ENCODE measurements around the gene YTHDF1. TPM values are rescaled to one million over a fixed set of nuclear protein-coding genes. Genes with fewer than 3 reads are reported as not detected.

The YTHDF1 gene
- total and polyA plus RNA-seq, 2 experiments from 2014 or later: 29.5 to 40.0 TPM

- H3K27ac ChIP-seq: no peak overlapping the region
- H3K27me3 ChIP-seq: peaks cover 39% of the 10 kb centered on the region
- H3K36me3 ChIP-seq: no peaks in the 10 kb centered on the region
- no peaks in the 10 kb centered on the region for H3K9me3 ChIP-seq (ENCODE audit: low read depth)
- TF ChIP-seq, protein P1, sequence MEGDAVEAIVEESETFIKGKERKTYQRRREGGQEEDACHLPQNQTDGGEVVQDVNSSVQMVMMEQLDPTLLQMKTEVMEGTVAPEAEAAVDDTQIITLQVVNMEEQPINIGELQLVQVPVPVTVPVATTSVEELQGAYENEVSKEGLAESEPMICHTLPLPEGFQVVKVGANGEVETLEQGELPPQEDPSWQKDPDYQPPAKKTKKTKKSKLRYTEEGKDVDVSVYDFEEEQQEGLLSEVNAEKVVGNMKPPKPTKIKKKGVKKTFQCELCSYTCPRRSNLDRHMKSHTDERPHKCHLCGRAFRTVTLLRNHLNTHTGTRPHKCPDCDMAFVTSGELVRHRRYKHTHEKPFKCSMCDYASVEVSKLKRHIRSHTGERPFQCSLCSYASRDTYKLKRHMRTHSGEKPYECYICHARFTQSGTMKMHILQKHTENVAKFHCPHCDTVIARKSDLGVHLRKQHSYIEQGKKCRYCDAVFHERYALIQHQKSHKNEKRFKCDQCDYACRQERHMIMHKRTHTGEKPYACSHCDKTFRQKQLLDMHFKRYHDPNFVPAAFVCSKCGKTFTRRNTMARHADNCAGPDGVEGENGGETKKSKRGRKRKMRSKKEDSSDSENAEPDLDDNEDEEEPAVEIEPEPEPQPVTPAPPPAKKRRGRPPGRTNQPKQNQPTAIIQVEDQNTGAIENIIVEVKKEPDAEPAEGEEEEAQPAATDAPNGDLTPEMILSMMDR (IDR thresholded peaks at IDR 0.05; ENCODE audit: low read depth, low read length): no peak
- no peak overlapping the region for H3K4me3 ChIP-seq
- no peaks in the 10 kb centered on the region for H3K4me1 ChIP-seq (ENCODE audit: low read depth)
- no peak for DNase-seq (ENCODE audit: low read depth in 1 of 2, low spot score in 1 of 2)
Measured at GRCh38 chr20:63164484-63165355, 51.2 kb downstream of the YTHDF1 start.

- Histone ChIP-seq H3K4me3 (no peak overlapping the region), H3K27me3 (peaks cover 30% of the 10 kb centered on the region), H3K27ac (no peak overlapping the region), H3K36me3 (no peaks in the 10 kb centered on the region), H3K4me1 (ENCODE audit: low read depth) (no peaks in the 10 kb centered on the region), H3K9me3 (ENCODE audit: low read depth) (no peaks in the 10 kb centered on the region)
- no peak for DNase-seq (ENCODE audit: low read depth in 1 of 2, low spot score in 1 of 2)
- TF ChIP-seq, protein P1 (IDR thresholded peaks at IDR 0.05; ENCODE audit: low read depth, low read length): no peak
Measured at GRCh38 chr20:63163596-63164483, 52.1 kb downstream of the YTHDF1 start.

- TF ChIP-seq, protein P1 (IDR thresholded peaks at IDR 0.05; ENCODE audit: low read depth, low read length): no peak
- no peak overlapping the region for H3K4me3 ChIP-seq
- no peak for DNase-seq (ENCODE audit: low read depth in 1 of 2, low spot score in 1 of 2)
- H3K9me3 ChIP-seq (ENCODE audit: low read depth): no peaks in the 10 kb centered on the region
- no peak overlapping the region for H3K27ac ChIP-seq
- no peaks in the 10 kb centered on the region for H3K4me1 ChIP-seq (ENCODE audit: low read depth)
- no peaks in the 10 kb centered on the region for H3K36me3 ChIP-seq
- peaks cover 23% of the 10 kb centered on the region for H3K27me3 ChIP-seq
Measured at GRCh38 chr20:63163171-63163570, 52.8 kb downstream of the YTHDF1 start.

GRCh38 chr20:63162206-63162795 lies 53.6 kb downstream of the YTHDF1 start:
- Histone ChIP-seq H3K9me3 (ENCODE audit: low read depth) (no peaks in the 10 kb centered on the region), H3K4me3 (no peak overlapping the region), H3K4me1 (ENCODE audit: low read depth) (no peaks in the 10 kb centered on the region), H3K36me3 (no peaks in the 10 kb centered on the region), H3K27ac (no peak overlapping the region), H3K27me3 (peaks cover 17% of the 10 kb centered on the region)
- TF ChIP-seq, protein P1 (IDR thresholded peaks at IDR 0.05; ENCODE audit: low read depth, low read length): no peak
- DNase-seq (ENCODE audit: low read depth in 1 of 2, low spot score in 1 of 2): no peak

- no peaks in the 10 kb centered on the region for H3K9me3 ChIP-seq (ENCODE audit: low read depth)
- no peak overlapping the region for H3K4me3 ChIP-seq
- TF ChIP-seq, protein P1 (IDR thresholded peaks at IDR 0.05; ENCODE audit: low read depth, low read length): no peak
- no peaks in the 10 kb centered on the region for H3K4me1 ChIP-seq (ENCODE audit: low read depth)
- DNase-seq (ENCODE audit: low read depth in 1 of 2, low spot score in 1 of 2): no peak
- peaks cover 22% of the 10 kb centered on the region for H3K27me3 ChIP-seq
- no peaks in the 10 kb centered on the region for H3K36me3 ChIP-seq
- no peak overlapping the region for H3K27ac ChIP-seq
Measured at GRCh38 chr20:63161176-63161651, 54.7 kb downstream of the YTHDF1 start.
